RWPE1 (cell line): ENCODE data around the gene CRK.

Experiments used
- CTCF ChIA-PET: fragments of 350-600 bp; sonication (Branson Sonifier 250); formaldehyde crosslinking; extraction: SDS; loops from one replicate; lab custom pipeline; 2021; lab: Yijun Ruan, JAX
- POLR2A ChIA-PET: fragments of 400-600 bp; formaldehyde crosslinking; extraction: SDS; loops from one replicate; lab custom pipeline; 2020; ENCODE audit warnings: antibody characterized with exemption; ENCODE audit not compliant: low non-redundant PET; lab: Yijun Ruan, JAX
- DNase-seq: peaks from one replicate; pipeline ENCODE4 v3.0.0; 2012; ENCODE audit warnings: low spot score
- H3K27ac ChIP-seq: fragments of 450-650 bp; 2 replicates; pipeline ENCODE4 v1.5.1; 2017
- CTCF ChIP-seq: fragments of 450-650 bp; conservative IDR thresholded peaks from 2 replicates; pipeline ENCODE4 v1.5.1; 2017; ENCODE audit warnings: low read depth, mild to moderate bottlenecking

CRK gene

GRCh38 chr17:1497831-1498230 lies 41.8 kb upstream of the CRK start:
- POLR2A ChIA-PET = no interaction called here

GRCh38 chr17:1496869-1497268 lies 40.8 kb upstream of the CRK start:
- ChIA-PET POLR2A (interaction anchor here (0.9 kb wide), 1 partner anchor 20 kb away, joined by 4 read pairs; the partner anchor contains the start of gene INPP5K), CTCF (no interaction called here)
- peak overlapping the region; percentile 80; the same call in 1 of the 2 replicates for H3K27ac ChIP-seq
- no peak for DNase-seq
- no peak for TF ChIP-seq CTCF

More at GRCh38 chr17:1497831-1498230, 41.8 kb upstream of the CRK start:
- TF ChIP-seq CTCF = no peak
- CTCF ChIA-PET = interaction anchor here (0.6 to 0.8 kb wide), 2 partner anchors 12 to 35 kb away, joined by 4 to 10 read pairs; no protein-coding TSS in a partner anchor
- no peak for DNase-seq
- H3K27ac ChIP-seq = peak overlapping the region; percentile 73

GRCh38 chr17:1495265-1495989 lies 39.4 kb upstream of the CRK start:
- no peak for DNase-seq
- no peak for TF ChIP-seq CTCF
- peak overlapping the region; percentile 80 for H3K27ac ChIP-seq
- POLR2A ChIA-PET = no interaction called here
- CTCF ChIA-PET = interaction anchor here (0.7 to 0.8 kb wide), 2 partner anchors 20 to 41 kb away, joined by 3 read pairs; no protein-coding TSS in a partner anchor

GRCh38 chr17:1494736-1495253 lies 38.8 kb upstream of the CRK start:
- ChIA-PET POLR2A (no interaction called here), CTCF (interaction anchor here (0.6 to 0.7 kb wide), 2 partner anchors 40 to 133 kb away, joined by 3 to 5 read pairs; no protein-coding TSS in a partner anchor)
- no peak for TF ChIP-seq CTCF
- H3K27ac ChIP-seq = peak overlapping the region; percentile 80
- no peak for DNase-seq

GRCh38 chr17:1494203-1494602 lies 38.2 kb upstream of the CRK start:
- CTCF ChIA-PET = interaction anchor here (0.6 kb wide), 1 partner anchor 133 kb away, joined by 5 read pairs; no protein-coding TSS in a partner anchor
- POLR2A ChIA-PET = no interaction called here
- DNase-seq = no peak
- TF ChIP-seq CTCF = no peak
- peak overlapping the region; percentile 80 for H3K27ac ChIP-seq

GRCh38 chr17:1493291-1493980 lies 37.4 kb upstream of the CRK start:
- DNase-seq = no peak
- POLR2A ChIA-PET = no interaction called here
- CTCF ChIA-PET = interaction anchor here (1.5 kb wide), 1 partner anchor 22 kb away, joined by 6 read pairs; no protein-coding TSS in a partner anchor

More at GRCh38 chr17:1493291-1493980, 37.4 kb upstream of the CRK start:
- peak overlapping the region; percentile 97 for H3K27ac ChIP-seq
- no peak for TF ChIP-seq CTCF
